ENCODE measurements around the gene NASP. TPM values are rescaled to one million over a fixed set of nuclear protein-coding genes. Genes with fewer than 3 reads are reported as not detected.
A peak's percentile ranks its signal among the peaks of the same experiment; 100 is the strongest.

Gene NASP
- total and polyA plus RNA-seq, 2 experiments from 2014 or later, result 294 to 1,039 TPM

DNA sequence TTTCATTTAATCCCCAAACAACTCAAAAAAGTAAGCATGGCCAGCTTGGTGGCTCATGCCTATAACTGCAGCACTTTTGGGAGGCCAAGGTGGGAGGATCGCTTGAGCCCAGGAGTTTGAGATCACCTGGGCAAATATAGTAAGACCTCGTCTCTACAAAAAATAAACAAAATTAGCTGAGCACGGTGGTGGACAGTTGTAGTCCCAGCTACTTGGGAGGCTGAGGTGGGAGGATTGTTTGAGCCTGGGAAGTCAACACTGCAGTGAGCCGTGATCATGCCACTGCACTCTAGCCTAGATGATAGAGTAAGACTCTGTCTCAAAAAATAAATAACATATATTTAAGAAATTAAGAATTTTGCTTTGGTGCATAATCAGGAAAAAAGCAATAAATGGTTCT lies 39.3 kb upstream of the NASP start:
- no peaks in the 10 kb centered on the region for H3F3A ChIP-seq (replicated peaks; ENCODE audit: low read depth)
- H3K27ac ChIP-seq (ENCODE audit: low read depth), result no peak overlapping the region
- peak overlapping the region; percentile 81; the same call in 1 of the 2 replicates for H2AFZ ChIP-seq
- TF ChIP-seq, protein P1, sequence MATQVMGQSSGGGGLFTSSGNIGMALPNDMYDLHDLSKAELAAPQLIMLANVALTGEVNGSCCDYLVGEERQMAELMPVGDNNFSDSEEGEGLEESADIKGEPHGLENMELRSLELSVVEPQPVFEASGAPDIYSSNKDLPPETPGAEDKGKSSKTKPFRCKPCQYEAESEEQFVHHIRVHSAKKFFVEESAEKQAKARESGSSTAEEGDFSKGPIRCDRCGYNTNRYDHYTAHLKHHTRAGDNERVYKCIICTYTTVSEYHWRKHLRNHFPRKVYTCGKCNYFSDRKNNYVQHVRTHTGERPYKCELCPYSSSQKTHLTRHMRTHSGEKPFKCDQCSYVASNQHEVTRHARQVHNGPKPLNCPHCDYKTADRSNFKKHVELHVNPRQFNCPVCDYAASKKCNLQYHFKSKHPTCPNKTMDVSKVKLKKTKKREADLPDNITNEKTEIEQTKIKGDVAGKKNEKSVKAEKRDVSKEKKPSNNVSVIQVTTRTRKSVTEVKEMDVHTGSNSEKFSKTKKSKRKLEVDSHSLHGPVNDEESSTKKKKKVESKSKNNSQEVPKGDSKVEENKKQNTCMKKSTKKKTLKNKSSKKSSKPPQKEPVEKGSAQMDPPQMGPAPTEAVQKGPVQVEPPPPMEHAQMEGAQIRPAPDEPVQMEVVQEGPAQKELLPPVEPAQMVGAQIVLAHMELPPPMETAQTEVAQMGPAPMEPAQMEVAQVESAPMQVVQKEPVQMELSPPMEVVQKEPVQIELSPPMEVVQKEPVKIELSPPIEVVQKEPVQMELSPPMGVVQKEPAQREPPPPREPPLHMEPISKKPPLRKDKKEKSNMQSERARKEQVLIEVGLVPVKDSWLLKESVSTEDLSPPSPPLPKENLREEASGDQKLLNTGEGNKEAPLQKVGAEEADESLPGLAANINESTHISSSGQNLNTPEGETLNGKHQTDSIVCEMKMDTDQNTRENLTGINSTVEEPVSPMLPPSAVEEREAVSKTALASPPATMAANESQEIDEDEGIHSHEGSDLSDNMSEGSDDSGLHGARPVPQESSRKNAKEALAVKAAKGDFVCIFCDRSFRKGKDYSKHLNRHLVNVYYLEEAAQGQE (IDR thresholded peaks at IDR 0.05; ENCODE audit: unreplicated experiment), result no peak
- TF ChIP-seq NANOG (IDR thresholded peaks at IDR 0.05; ENCODE audit: borderline replicate concordance) (no peak), POLR2AphosphoS5 (IDR thresholded peaks at IDR 0.05; ENCODE audit: low read depth) (no peak), JUNB (IDR thresholded peaks at IDR 0.05; ENCODE audit: unreplicated experiment) (no peak), CREB1 (CRISPR knock-in tag; IDR thresholded peaks at IDR 0.05; ENCODE audit: low read depth) (no peak), EZH2 (IDR thresholded peaks at IDR 0.05; ENCODE audit: low read depth, unreplicated experiment) (no peak), ZNF114 (CRISPR knock-in tag; IDR thresholded peaks at IDR 0.05) (no peak)
- TF ChIP-seq, protein P2, sequence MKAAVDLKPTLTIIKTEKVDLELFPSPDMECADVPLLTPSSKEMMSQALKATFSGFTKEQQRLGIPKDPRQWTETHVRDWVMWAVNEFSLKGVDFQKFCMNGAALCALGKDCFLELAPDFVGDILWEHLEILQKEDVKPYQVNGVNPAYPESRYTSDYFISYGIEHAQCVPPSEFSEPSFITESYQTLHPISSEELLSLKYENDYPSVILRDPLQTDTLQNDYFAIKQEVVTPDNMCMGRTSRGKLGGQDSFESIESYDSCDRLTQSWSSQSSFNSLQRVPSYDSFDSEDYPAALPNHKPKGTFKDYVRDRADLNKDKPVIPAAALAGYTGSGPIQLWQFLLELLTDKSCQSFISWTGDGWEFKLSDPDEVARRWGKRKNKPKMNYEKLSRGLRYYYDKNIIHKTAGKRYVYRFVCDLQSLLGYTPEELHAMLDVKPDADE (IDR thresholded peaks at IDR 0.05), result no peak
- TF ChIP-seq, protein P3, sequence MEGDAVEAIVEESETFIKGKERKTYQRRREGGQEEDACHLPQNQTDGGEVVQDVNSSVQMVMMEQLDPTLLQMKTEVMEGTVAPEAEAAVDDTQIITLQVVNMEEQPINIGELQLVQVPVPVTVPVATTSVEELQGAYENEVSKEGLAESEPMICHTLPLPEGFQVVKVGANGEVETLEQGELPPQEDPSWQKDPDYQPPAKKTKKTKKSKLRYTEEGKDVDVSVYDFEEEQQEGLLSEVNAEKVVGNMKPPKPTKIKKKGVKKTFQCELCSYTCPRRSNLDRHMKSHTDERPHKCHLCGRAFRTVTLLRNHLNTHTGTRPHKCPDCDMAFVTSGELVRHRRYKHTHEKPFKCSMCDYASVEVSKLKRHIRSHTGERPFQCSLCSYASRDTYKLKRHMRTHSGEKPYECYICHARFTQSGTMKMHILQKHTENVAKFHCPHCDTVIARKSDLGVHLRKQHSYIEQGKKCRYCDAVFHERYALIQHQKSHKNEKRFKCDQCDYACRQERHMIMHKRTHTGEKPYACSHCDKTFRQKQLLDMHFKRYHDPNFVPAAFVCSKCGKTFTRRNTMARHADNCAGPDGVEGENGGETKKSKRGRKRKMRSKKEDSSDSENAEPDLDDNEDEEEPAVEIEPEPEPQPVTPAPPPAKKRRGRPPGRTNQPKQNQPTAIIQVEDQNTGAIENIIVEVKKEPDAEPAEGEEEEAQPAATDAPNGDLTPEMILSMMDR (conservative IDR thresholded peaks at IDR 0.05; ENCODE audit: low read depth in 2 of 2), result no peak
- TF ChIP-seq, protein P4, sequence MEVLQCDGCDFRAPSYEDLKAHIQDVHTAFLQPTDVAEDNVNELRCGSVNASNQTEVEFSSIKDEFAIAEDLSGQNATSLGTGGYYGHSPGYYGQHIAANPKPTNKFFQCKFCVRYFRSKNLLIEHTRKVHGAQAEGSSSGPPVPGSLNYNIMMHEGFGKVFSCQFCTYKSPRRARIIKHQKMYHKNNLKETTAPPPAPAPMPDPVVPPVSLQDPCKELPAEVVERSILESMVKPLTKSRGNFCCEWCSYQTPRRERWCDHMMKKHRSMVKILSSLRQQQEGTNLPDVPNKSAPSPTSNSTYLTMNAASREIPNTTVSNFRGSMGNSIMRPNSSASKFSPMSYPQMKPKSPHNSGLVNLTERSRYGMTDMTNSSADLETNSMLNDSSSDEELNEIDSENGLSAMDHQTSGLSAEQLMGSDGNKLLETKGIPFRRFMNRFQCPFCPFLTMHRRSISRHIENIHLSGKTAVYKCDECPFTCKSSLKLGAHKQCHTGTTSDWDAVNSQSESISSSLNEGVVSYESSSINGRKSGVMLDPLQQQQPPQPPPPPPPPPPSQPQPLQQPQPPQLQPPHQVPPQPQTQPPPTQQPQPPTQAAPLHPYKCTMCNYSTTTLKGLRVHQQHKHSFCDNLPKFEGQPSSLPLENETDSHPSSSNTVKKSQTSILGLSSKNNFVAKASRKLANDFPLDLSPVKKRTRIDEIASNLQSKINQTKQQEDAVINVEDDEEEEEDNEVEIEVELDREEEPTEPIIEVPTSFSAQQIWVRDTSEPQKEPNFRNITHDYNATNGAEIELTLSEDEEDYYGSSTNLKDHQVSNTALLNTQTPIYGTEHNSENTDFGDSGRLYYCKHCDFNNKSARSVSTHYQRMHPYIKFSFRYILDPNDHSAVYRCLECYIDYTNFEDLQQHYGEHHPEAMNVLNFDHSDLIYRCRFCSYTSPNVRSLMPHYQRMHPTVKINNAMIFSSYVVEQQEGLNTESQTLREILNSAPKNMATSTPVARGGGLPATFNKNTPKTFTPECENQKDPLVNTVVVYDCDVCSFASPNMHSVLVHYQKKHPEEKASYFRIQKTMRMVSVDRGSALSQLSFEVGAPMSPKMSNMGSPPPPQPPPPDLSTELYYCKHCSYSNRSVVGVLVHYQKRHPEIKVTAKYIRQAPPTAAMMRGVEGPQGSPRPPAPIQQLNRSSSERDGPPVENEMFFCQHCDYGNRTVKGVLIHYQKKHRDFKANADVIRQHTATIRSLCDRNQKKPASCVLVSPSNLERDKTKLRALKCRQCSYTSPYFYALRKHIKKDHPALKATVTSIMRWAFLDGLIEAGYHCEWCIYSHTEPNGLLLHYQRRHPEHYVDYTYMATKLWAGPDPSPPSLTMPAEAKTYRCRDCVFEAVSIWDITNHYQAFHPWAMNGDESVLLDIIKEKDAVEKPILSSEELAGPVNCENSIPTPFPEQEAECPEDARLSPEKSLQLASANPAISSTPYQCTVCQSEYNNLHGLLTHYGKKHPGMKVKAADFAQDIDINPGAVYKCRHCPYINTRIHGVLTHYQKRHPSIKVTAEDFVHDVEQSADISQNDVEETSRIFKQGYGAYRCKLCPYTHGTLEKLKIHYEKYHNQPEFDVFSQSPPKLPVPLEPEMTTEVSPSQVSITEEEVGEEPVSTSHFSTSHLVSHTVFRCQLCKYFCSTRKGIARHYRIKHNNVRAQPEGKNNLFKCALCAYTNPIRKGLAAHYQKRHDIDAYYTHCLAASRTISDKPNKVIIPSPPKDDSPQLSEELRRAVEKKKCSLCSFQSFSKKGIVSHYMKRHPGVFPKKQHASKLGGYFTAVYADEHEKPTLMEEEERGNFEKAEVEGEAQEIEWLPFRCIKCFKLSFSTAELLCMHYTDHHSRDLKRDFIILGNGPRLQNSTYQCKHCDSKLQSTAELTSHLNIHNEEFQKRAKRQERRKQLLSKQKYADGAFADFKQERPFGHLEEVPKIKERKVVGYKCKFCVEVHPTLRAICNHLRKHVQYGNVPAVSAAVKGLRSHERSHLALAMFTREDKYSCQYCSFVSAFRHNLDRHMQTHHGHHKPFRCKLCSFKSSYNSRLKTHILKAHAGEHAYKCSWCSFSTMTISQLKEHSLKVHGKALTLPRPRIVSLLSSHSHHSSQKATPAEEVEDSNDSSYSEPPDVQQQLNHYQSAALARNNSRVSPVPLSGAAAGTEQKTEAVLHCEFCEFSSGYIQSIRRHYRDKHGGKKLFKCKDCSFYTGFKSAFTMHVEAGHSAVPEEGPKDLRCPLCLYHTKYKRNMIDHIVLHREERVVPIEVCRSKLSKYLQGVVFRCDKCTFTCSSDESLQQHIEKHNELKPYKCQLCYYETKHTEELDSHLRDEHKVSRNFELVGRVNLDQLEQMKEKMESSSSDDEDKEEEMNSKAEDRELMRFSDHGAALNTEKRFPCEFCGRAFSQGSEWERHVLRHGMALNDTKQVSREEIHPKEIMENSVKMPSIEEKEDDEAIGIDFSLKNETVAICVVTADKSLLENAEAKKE (CRISPR knock-in tag; IDR thresholded peaks at IDR 0.05), result no peak
- Mint-ChIP-seq H3K27ac (no peak overlapping the region), H3K36me3 (ENCODE audit: low read depth) (no peaks in the 10 kb centered on the region; the same call in 2 of the 3 replicates), H3K9me3 (no peaks in the 10 kb centered on the region), H3K27me3 (ENCODE audit: insufficient read depth, low read depth, poor library complexity) (no peaks in the 10 kb centered on the region), H3K4me3 (no peak overlapping the region), H3K4me1 (peaks cover 9% of the 10 kb centered on the region; the same call in 2 of the 3 replicates)
- no peaks in the 10 kb centered on the region for H3K27me3 ChIP-seq (ENCODE audit: insufficient read depth)
- H3K4me3 ChIP-seq, result no peak overlapping the region
- no peak for ATAC-seq
- 0 out of 2 replicates have a peak, but pooled peaks cover 2% of the 10 kb centered on the region for H3K9me2 ChIP-seq (ENCODE audit: insufficient read depth)
- no peaks in the 10 kb centered on the region for H3K79me2 ChIP-seq (replicated peaks; ENCODE audit: insufficient read depth)
- H3K4me1 ChIP-seq (ENCODE audit: insufficient read depth), result peaks cover 8% of the 10 kb centered on the region; the same call in 1 of the 2 replicates
- no peaks in the 10 kb centered on the region for H3K36me3 ChIP-seq (ENCODE audit: insufficient read depth)
- DNase-seq (ENCODE audit: low spot score), result no peak
- no peak overlapping the region for H3K4me2 ChIP-seq
- no peaks in the 10 kb centered on the region for H4K20me1 ChIP-seq (replicated peaks; ENCODE audit: insufficient read depth)
